NCI-H226 (cell line): ENCODE measurements around the gene SDK1.
"Not testable (repeated sequence)": the region's sequence is repeated elsewhere in the genome, so short reads cannot be mapped to it uniquely, and the experiment has no call there.

Experiments used
- DNase-seq: peaks from one replicate; pipeline ENCODE4 v3.0.0-alpha.2; 2015

Gene SDK1

DNA sequence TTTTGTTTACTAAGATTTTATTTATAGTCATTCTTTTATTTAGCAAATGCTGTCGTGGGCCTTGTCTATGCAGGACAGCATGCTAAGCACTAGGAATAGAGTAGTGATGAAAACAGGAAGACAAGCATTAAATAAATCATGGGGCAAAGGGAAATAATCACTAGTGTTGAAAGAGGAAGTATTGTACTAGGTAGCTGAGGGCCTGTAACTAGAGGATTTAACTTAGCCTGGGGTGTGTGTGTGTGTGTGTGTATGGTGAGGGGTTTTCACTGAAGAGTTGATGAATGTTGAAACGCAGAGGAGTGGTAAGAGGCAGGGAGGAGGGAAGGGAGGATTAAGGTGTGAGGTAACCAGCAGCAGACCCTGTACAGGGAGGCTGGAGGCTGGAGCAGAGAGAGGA, 446.4 kb downstream of the SDK1 start:
- no peak for DNase-seq

DNA sequence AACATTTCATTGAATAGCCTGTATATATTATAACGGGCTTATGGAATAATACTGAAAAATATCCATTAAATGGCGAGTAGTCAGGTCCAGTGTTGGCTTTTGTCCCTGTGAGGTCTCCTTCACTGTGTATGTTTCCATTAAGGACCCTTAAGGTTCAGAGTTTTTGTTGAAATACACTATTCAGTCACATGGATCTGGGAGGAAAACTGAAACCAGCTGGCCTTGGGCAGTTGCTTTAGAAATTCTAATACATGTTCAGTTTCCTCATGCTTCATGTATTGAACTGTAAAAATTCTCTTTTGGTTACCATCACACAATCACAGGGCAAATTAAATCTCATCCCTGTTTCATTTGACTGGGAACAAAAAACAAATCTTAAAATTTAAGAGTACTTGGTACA, 447.3 kb downstream of the SDK1 start:
- DNase-seq = no peak

DNA sequence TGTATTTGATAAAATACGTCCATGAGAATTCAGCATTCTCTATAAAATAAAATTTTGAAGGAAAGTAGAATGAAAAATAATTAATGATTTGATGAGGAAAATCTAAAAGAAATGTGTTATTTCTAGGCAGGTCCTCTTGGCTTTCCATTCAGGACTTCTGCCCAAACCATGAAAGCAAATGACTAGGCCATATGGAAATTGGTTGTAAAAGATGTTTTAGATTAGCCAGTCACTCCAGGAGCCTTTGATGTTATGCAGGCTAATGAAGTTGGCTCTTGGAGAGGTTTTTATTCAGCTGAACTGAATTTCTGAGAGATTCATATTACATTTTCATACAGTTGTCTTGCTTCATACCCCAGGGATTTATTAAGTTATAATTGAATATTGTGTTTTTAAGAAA, 452.8 kb downstream of the SDK1 start:
- no peak for DNase-seq

DNA sequence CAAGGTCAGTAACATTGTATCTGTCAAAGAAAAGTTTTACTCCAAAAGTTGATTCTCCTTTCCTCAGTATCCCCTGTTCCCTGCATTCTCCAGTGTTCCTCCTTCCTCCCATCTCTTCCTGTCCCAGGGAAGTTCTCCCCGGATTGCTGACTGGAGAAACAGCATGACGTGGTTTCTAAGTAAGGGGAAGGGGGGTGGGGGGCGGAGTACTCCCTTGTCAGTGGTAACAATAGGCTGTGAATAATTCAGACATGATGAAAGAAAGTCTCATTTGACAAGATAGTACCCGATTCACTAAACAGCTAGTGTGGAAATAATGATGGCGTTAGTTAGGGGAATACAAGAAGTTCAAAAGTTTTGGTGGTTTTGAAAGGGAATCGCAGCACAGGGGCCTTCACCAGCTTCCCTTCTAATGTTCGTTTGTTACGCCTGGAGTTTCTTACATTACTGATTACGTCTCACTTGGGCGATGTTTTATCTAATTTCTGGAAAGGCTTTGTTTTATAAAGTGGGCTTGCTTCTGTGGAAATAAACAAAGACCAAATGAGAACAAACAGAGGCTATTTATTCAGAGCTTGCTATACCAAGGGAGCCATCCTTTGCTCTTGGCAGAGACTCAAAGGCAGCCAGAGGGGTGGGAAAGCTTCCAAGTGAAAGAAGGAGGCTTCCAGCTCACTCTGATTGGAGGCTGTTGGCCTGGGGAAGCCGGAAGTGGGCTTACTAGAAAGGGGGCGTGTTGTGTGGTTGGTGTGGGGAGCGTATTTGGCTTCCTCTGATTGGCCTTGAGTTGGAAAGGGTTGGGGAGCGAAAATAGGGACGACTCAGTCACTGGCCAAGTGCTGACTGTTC, 453.7 kb downstream of the SDK1 start:
- peak; percentile 55 for DNase-seq

DNA sequence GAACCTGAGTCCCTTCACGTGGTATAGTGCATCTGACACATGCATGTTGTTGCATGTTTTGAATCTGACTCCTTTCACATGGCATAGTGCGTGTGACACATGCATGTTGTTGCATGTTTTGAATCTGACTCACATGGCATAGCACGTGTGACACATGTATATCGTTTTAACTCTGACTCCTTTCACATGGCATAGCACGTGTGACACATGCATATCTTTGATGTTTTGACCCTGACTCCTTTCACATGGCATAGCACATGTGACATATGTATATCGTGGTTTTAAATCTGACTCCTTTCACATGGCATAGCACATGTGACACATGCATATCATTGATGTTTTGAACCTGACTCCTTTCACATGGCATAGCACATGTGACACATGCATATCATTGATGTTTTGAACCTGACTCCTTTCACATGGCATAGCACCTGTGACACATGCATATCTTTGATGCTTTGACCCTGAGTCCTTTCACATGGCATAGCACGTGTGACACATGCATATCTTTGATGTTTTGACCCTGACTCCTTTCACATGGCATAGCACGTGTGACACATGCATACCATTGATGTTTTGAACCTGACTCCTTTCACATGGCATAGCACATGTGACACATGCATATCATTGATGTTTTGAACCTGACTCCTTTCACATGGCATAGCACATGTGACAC, 454.9 kb downstream of the SDK1 start:
- DNase-seq = not testable (repeated sequence)

DNA sequence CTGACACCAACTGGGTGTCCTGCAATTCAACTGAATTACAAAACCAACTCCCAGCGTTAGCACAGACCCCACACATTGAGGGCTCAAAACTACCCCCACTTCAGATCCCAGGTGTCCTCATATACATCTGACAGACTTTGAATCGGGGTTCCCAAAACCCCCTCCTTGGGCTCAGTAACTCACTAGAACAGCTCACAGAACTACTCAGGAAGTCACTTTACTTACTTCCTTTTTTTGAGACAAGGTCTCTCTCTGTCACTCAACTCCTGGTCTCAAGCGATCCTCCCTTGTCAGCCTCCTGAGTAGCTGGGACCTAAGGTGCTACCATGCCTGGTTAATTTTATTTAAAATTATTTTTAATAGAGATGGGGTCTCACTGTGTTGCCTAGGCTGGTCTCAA, 456.0 kb downstream of the SDK1 start:
- no peak for DNase-seq

DNA sequence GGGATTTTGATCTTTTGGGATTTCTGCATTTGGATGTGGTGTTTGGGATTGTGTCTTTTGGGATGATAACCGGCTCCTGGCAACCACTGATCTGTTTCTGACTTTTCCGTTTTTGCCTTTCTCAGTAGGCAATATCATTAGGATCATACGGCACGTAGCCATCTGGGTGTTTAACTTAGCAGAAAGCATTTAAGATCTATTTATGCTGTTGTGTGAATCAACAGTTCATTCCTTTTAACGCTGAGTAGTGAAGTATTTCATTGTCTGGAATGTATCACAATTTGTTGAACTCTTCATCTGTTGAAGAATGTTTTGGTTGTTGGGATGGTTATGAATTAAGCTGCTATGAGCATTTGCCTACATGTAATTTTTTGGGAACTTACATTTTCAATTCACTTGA, 459.6 kb downstream of the SDK1 start:
- DNase-seq = no peak

DNA sequence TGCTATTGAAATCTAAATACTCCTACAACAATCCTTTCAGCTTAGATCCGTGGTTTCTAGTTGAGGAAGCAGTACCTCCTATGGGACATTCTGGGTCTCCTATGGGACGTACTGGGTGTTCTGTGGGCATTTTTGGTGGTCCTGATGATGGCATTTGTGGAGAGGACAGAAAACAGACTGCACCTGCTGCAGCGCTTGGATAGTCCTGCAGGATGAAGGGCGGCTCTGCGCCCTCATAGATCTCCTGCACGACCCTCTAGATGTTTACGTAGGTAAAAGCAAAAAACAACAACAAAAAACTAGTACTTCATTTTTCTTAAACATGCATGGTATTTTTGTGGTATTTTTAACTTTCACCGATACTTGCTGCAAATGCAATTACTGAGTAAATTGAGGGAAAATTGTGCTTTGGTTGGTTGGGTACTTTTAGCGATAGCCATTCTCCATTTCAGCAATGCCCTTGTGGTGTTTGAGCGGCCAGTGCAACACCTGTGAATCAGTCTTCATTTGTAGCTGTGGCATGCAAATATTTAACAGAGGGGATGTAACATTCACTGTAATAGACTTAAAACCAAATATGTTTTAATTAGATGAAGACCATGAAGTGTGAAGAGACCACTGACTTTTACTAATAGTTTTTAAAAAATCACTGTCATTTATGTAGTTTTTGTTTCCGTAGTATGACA, 461.2 kb downstream of the SDK1 start:
- no peak for DNase-seq

DNA sequence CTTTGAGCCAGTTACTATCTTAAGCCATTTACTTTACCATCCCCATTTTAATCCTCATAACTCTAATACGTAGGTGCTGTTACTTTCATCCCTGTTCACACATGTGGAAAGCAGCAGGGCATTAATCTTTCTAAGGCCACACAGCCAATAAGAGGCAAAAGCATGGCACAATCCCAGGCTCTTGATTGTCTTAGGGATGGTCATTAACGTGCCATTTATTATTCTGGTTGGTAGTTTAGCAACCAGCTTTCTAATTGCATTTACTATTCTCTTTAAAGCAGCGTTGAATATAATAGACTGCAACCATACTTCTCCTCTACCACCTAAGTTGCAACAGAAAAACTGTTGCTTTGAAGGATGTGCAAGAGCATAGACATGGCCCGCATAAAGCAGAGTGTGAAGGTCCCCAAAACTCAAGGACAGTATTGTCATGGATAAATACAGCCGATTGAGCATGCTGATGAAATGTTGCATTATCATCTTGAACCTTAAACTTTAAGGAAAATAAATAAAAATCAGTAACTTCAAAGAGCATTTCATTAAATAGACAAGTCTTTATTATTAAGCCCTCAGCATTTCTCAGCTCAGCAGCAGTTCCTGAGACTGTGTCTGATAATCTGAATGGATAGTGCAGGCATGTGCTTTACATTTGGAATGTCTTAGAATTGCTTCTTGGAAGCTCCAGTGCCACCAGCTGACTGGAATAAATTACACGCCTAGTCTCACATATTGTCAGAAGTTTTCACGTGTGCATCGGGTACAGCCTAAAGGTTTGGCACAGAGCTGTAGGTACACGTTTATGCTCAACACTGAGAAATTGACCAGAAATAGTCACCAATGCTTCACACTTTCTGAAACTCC, 467.1 kb downstream of the SDK1 start:
- DNase-seq = no peak

DNA sequence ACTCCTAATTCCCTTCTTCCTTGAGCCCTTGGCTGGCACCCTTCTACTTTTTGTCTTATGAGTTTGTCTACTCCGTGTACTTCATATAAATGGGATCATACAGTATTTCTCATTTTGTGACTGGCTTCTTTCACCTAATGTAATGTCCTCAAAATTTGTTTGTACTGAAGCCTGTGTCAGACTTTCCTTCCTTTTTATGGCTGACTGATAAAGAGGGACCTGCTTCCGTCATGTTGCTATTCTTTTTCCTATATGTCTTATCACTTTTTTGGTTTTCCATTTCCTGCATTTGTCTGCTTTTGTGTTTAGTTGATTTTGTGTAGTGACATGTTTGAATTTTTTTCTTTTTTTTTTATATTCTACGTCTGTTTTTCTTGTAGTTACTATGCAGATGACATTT, 470.9 kb downstream of the SDK1 start:
- no peak for DNase-seq

DNA sequence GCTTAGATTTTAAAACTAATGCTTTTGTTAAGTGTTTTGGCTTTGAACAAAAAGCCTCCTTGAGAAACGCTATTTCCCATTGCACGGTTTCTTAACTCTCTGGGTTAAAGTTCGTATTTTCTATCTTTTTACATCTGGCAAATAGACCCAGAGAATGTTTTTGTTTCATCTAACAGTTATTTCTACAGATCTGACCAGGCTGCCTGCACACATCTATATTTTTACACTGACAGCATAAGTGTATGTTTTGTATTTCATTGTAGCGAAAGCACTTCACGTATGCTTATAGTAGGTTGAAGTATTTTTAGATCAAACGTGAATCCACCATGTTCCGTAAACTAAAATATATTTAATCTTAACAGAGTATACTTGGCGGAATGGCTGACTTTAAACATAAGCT, 477.3 kb downstream of the SDK1 start:
- no peak for DNase-seq

DNA sequence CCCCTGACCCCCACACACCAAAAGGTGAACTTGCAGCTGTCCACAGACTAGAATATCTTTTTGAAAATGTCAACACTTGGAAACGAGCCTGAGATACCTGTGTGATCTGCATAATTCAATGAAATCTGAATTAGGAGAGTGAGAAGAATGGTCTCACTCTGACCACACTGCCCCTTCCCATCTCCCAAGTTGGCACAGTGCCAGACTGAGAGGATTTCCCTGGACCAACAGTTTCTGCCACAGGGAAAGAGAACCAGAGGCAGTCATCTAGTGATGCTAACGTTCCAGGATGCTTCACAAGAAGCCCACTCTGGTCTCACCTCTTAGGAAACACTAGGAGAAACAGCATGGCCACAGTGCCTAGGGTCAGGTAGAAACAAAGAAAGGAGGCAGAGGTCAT, 479.0 kb downstream of the SDK1 start:
- DNase-seq = no peak

DNA sequence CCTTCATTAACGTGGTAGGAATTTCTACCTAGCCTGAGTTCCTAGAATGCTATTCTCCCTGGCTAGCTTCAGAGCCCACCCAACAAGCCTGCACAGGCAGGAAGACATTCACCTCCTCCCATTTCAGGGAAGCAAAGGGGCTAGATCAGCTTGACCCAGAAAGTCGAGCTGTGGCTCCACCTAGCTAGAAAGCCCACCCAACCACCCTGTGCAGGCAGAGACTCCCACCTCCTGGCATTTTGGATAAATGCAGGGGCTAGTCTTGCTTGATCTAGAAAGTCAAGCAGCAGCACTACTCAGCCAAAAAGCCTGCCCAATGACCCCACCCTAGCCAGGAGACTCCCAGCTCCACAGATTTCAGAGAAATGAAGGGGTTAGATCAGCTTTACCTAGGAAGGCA, 479.5 kb downstream of the SDK1 start:
- no peak for DNase-seq

DNA sequence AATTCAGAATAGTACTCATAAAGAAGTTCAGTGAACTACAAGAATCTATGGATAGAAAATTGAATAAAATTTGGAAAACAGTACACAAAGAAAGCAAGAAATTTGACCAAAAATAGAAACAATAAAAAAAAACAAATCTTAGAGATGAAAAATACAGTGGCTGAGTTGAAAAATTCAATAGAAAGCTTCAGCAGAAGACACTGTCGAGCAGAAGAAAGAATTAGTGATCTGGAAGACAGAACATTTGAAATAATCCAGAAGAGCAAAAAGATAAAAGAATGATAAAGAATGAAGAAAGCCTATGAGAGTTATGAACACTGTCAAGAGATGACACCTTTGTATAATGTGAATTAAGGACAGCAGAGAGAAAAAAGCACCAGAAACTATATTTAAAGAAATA, 480.6 kb downstream of the SDK1 start:
- no peak for DNase-seq

DNA sequence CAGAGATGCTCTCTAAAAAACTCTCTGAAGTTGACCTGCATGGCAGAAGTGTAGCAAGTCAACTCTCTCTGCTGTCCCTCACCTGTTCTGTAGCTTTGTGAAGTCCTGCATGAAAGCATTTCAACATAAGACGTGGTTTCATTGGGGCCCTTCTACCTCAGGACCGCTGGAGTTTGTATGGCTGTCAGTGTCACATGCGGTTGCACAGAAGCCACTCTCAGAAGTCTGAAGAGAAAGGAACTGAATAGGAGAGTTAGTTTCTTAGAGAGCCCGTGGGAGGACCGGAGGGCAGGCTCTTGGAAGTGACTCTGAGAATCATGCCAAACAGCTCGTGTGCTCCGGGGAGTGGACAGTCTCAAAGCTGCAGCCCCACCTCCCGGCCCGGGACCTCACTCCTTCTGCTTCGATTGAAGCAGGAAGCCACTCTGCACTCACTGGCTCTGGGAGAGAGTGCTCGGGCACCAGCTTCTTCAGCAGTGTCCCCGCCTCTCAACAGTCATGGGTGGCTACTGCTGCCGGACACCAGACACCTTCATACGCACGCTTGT, 486.7 kb downstream of the SDK1 start:
- DNase-seq = no peak

DNA sequence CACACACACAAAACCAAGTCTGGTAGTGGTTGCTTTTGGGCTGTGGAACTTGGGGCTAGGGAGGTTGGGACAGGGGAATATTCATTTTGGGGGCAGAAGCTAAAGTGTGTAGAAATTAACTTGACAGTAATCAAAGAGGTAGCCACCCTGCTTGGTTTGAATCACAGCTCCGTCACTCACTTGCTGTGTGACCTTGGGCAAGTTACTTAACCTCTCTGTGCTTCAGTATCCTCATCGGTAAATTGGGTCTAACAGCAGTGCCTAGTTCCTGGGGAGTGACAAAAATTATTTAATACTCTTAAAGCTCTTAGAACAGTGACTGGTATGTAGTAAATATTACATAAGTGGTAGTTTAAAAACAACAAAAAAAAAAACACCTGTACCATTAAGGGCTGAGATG, 489.8 kb downstream of the SDK1 start:
- no peak for DNase-seq

DNA sequence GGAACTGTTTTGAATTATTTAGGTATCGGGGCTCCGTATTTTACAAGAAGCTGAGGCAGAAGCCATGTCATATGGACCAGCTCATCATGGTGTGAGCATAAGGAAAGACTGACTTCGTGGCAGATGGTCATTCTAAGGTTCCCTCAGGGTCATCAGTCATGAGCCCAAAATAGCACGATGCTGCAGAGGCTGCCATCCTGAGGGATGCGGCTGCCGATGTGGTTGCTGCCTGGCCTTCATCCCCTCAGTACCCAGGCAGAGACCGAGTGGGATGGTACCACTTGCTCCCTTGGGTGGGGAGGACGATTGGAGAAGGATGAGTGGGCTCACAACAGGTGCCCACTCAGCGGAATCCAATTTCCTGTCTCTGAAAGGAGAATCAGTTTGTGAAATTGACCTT, 490.3 kb downstream of the SDK1 start:
- DNase-seq = no peak

DNA sequence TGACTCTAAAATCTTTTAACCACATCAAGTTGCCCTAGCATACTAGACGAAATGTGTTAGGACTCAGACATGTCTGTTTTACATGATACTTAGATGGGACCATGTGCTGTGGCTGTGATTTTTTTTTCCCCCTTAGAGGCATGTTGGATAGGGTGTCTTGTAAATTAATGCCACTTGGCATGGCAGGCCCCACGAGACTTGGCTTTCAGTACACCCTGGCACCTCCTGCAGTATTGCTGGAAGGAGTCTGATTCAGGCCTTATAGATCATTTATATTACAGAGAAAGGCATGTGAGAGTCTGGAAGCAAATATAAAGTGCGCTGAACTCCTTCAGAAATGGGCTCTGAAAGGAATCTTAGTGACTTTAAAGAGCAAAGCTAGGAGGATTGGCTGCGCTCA, 494.1 kb downstream of the SDK1 start:
- no peak for DNase-seq

DNA sequence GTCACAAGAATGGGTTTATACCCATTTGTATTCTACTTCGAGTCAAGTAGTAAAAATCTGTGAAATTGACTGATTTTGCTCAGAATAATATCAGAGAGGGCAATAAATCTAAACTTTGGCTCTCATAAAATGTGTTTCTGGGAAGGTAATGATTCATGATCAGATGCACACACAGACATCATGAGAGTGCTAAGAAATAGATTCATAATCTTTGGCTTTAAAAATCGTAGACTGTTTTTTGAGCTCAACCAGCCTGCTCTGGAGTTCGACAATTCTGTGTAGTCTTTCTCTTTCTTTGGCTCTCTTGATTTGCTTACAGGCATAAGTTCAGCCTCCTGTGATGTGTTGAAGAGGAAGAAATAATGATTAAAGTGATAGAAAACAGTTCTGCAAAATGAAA, 494.7 kb downstream of the SDK1 start:
- DNase-seq = no peak

DNA sequence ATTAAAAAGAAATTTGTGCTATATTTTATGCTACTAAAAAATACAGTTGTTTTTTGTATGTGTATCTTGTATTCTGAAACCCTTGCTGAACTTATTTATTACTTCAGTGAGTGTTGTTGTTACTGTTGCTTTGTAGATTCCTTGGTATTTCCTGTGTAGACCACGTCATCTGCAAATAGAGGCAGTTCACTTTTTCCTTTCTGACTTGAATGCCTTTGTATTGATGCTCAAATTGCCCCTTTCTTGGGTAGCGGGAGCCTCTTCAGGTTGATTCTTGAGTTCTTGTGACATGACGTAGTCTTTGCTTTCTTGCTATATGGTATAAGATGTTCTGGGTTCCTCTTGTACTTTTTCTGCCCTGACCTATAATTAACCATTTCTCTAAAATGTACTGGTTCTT, 504.1 kb downstream of the SDK1 start:
- DNase-seq = peak; percentile 57

DNA sequence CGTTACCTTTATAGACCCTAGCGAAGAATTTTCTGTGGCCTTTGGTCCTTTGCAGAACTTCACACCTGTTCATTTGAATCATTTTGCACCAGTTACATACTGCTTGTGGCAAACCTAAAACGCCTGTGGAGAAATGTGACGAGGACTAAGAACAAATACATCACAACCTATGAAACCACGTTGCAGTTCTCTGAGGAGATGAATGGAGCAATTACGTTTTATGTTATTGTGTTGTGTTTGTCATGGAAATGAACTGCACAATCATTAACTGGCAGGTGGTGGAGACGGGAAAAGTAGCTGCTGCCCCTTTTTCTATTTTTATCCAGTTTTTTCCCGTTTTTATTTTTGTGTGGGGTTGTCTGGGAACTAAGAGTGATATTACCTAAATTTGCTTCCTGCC, 505.5 kb downstream of the SDK1 start:
- DNase-seq = no peak

DNA sequence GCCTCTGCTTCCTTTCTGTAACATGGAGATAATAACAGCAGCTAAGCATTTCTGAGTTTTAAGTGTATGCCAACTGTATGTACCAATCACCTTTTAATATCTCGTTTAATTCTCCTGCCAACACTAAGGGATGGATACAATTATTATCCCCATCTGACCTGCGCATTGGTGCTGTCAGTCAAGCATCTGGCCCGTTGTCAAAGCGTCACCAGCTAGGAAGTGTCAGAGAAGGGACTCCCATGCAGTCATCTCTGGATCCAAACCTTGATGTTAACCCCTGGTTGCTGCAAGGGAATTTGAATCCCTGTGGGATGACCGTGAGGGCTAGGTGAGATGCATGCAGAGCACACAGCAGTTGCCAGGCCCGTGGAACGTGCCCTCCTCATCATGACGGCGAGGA, 506.8 kb downstream of the SDK1 start:
- no peak for DNase-seq

DNA sequence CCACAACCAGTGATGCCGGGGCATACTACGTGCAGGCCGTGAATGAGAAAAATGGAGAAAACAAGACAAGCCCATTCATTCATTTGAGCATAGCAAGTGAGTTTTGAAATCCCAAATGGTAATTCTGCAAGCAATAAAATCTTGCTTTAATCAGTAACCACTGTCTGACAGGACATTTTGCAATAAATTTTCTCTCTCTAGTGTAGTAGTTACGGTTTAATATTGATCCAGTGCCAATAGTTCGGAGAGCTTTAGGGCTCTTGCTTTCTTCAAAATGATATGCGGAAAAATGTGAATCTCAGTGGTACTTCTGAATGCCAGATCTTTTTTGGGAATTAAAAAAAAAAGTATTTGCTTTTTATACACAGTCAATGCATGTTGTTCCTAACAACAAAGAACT, 520.4 kb downstream of the SDK1 start:
- no peak for DNase-seq
